Ovary (tissue), 3 donors: ENCODE data around the gene ABLIM2.

Experiments
- EP300 ChIP-seq: sonication (generic); formaldehyde crosslinking; IDR thresholded peaks from one replicate; pipeline ENCODE4 v1.6.1; 2017; ENCODE audit warnings: antibody characterized with exemption
- POLR2A ChIP-seq: fragments of 450-650 bp; IDR thresholded peaks from one replicate; pipeline ENCODE4 v1.6.1; 2017; ENCODE audit warnings: antibody characterized with exemption, mild to moderate bottlenecking, moderate library complexity
- TF ChIP-seq, protein P1 (sequence below), 3 donors: fragments of 450-650 bp in 2 of 3; fragments of 200-600 bp in 1 of 3; IDR thresholded peaks; one replicate each; pipeline versions ENCODE4 v1.5.1 to v1.8.0; 2016 to 2022; ENCODE audit warnings: antibody characterized with exemption in 3 of 3, mild to moderate bottlenecking in 1 of 3
- donor health status: DM: no; HTN: no; CAD: no.

DNA sequence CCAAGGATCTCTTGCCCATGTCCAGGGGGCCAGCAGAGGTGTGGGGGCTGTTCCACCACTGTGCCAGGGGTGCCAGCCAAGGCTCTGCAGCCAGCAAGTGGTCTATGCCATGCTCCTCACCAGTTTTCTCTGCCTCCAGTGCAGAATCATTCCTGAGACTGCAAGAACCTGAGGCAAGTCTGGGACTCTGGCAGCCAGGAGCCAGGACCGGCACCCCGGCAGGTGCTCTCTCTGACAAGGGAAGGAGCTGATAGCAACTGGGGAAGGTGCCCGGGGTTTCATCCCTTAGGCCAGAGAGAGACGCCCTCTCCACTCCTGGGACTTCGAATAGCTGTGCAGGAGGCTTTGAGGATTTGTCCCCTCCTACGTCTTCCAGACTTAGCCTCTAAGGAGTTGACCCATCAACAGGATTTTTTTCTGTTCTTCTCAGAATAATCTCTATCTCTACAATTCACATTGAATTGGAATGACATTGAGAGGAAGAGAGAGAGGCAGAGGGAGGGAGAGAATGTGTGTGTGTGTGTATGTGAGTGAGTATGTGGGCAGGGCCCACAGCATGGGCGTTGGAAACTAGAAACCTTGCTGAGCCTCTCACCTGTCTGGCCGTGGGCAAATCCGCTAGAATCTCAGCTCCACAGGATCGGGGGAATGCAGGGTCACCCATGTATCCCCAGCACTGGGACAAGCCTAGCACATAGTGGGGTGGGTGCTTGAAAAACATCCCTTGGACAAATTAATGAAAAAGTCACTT is 144.5 kb downstream of the ABLIM2 start:
- TF ChIP-seq, protein P1, sequence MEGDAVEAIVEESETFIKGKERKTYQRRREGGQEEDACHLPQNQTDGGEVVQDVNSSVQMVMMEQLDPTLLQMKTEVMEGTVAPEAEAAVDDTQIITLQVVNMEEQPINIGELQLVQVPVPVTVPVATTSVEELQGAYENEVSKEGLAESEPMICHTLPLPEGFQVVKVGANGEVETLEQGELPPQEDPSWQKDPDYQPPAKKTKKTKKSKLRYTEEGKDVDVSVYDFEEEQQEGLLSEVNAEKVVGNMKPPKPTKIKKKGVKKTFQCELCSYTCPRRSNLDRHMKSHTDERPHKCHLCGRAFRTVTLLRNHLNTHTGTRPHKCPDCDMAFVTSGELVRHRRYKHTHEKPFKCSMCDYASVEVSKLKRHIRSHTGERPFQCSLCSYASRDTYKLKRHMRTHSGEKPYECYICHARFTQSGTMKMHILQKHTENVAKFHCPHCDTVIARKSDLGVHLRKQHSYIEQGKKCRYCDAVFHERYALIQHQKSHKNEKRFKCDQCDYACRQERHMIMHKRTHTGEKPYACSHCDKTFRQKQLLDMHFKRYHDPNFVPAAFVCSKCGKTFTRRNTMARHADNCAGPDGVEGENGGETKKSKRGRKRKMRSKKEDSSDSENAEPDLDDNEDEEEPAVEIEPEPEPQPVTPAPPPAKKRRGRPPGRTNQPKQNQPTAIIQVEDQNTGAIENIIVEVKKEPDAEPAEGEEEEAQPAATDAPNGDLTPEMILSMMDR (IDR thresholded peaks at IDR 0.05) = no peak
- TF ChIP-seq POLR2A = no peak
- no peak for TF ChIP-seq EP300
